T-helper 17 cell (primary cell): ENCODE results near the gene DNAAF1. TPM values are rescaled to one million over a fixed set of nuclear protein-coding genes. Genes with fewer than 3 reads are reported as not detected.
"Not testable (repeated sequence)": the region's sequence is repeated elsewhere in the genome, so short reads cannot be mapped to it uniquely, and the experiment has no call there.

Experiments used
- ATAC-seq: fragments of 150-1000 bp; cut with Tn5 transposase; 2 replicates; pipeline ENCODE4 v1.10.0; 2021; ENCODE audit warnings: mild to moderate bottlenecking, moderate library complexity
- DNase-seq, 3 donors: peaks; one replicate each; pipeline versions ENCODE4 v3.0.0 to v3.0.0-alpha.2; 2020 to 2021
- H3K9me3 ChIP-seq: one replicate; pipeline ENCODE4 v1.7.0; 2013; ENCODE audit warnings: low read length, mild to moderate bottlenecking; ENCODE audit not compliant: control insufficient read depth, poor library complexity, severe bottlenecking
- H3K27ac Mint-ChIP-seq: one replicate; pipeline ENCODE4 v1.8.0; 2022; ENCODE audit warnings: mild to moderate bottlenecking, moderate library complexity, mixed read lengths
- H3K27me3 Mint-ChIP-seq: one replicate; pipeline ENCODE4 v1.8.0; 2022; ENCODE audit warnings: mixed read lengths
- H3K36me3 Mint-ChIP-seq: one replicate; pipeline ENCODE4 v1.8.0; 2022; ENCODE audit warnings: low read depth, mixed read lengths
- H3K4me1 Mint-ChIP-seq: one replicate; pipeline ENCODE4 v1.8.0; 2022; ENCODE audit warnings: mild to moderate bottlenecking, mixed read lengths
- H3K4me3 Mint-ChIP-seq: one replicate; pipeline ENCODE4 v1.8.0; 2022; ENCODE audit warnings: mild to moderate bottlenecking, moderate library complexity, mixed read lengths
- total RNA-seq, 4 donors: library from RNA in 2 of 4; stranded (reverse) in 2 of 4; gene quantifications; one replicate each; pipeline ENCODE4 v1.2.3 and lab custom pipeline; 2022 to 2026

The DNAAF1 gene
- total RNA-seq, 2 donors from 2014 or later, result not detected

DNA sequence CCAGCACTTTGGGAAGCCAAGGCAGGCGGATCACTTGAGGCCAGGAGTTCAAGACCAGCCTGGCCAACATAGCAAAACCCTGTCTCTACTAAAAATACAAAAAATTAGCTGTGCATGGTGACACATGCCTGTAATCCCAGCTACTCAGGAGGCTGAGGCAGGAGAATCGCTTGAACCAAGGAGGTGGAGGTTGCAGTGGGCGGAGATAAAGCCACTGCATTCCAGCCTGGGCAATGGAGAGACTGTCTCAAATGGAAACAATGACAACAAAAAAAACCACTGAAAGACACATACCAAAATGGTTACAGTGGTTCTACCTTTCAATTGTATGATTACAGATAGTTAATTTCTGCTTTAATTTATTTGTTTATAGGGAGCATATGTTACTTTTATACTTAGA is 33.2 kb upstream of the DNAAF1 start:
- not testable (repeated sequence) for ATAC-seq, DNase-seq, H3K9me3 ChIP-seq, H3K36me3 Mint-ChIP-seq, H3K4me3 Mint-ChIP-seq, H3K27me3 Mint-ChIP-seq, H3K27ac Mint-ChIP-seq
- H3K4me1 Mint-ChIP-seq, result peaks cover 29% of the 10 kb centered on the region

DNA sequence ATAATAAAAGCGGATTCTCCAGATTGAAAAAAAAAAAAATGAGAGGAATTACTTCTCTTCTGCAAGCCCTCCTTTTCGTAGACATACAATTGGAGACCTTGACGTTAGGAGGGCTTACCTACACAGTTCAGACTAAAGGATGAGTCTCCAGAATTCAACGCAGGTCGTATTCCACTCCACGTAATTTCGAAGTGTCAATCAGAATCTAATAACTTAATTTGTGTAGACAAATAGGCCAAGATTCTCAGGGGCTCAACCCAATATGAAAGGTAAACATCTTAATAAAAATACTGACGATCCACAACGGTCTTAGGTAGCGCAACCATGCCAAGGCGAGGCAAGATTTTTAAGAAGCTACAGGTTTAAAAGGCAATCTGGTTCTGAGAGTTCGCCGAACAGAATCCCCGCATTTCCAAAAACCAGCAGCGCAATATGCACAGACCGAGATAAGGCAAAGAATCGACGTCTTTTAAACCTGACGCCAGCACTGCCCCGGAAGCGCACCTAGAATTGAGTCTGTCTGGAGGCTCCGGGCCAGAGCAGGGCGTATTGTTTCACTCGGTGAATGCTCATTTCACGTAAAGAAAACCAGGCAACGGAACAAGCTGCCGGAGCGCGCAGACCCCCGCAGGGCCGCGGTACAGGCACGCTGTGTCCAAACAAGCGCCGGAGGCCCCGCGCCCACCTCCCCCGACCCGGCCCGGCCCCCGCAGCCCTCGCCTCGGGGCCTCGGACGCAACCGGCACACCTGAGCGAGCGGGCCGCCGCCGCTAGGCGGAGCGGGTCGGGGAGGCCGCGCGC is 29.0 kb upstream of the DNAAF1 start:
- no peaks in the 10 kb centered on the region for H3K9me3 ChIP-seq
- DNase-seq (no peak), ATAC-seq (peak; percentile 71)
- Mint-ChIP-seq H3K36me3 (no peaks in the 10 kb centered on the region), H3K4me1 (peaks cover 19% of the 10 kb centered on the region), H3K27ac (peak overlapping the region; percentile 90), H3K4me3 (peak overlapping the region; percentile 93), H3K27me3 (no peaks in the 10 kb centered on the region)

DNA sequence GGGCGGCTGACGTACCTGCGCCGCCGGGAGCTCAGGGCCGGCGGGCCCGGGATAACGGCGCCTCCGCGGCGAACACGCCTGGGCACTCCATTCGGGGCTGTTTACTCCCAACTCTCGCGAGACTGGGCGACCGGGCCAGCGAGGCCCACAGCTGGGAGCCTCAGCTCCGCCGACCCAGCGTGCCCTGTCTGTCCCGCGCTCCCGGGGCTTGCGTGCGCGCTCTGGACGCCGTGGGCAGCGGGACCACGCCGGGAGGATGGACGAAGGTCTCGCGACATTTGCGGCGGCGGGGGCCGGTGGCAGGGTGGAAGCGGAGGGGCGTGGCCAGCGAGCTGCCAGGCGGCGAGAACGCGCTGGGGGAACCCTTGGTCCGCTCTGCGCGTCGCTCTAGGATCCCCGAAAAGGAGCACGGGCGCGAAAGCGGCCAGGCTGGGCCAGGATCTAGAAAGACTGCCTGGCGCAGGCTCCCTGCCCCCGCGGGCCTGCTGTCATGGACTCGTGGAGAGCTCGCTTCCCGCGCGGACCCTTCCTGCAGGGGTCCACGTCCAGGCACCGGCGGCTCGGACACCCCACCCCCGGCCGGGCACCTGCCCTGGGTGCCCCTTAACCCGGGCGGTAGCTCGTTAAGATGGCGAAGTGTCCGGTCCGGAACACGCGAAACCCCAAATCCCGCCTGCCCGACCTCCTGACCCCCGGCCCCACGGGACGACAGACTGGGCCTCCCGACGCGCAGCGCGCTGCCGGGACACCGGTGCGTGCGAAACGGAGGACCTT is 28.2 kb upstream of the DNAAF1 start, which contains the start of gene MBTPS1:
Gene MBTPS1, minus strand, starts transcription at position 223 of the 774 bp plus-strand sequence. CDS start 15,159 bp downstream, outside the sequence.
- H3K4me3 Mint-ChIP-seq, result peak within 1 kb of the TSS; percentile 93
- peak; percentile 97 to 99 (median 97) for DNase-seq
- no peaks in the 10 kb centered on the region for H3K36me3 Mint-ChIP-seq
- H3K4me1 Mint-ChIP-seq, result peaks cover 14% of the 10 kb centered on the region
- no peaks in the 10 kb centered on the region for H3K27me3 Mint-ChIP-seq
- no peaks in the 10 kb centered on the region for H3K9me3 ChIP-seq
- peak within 1 kb of the TSS; percentile 90 for H3K27ac Mint-ChIP-seq
- ATAC-seq, result peak; percentile 88

DNA sequence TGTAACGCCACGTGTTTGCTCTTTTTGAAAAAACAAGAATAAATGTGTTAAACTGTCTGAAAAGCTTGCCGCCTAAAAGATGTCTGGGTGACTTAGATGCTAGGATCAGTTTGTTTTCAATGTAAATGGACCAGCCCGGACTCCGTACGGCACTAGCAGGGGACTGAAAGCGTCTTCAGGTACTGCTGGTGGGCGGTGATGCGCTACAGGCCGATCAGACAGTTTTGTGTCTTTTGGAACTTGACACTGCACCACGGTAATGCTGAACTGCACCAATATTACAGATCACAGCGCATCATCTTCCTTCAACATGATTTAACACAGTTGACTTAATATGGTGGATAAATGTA is 27.6 kb upstream of the DNAAF1 start:
- H3K27me3 Mint-ChIP-seq, result no peaks in the 10 kb centered on the region
- H3K4me1 Mint-ChIP-seq, result peaks cover 14% of the 10 kb centered on the region
- H3K4me3 Mint-ChIP-seq, result peak overlapping the region; percentile 93
- ATAC-seq (no peak), DNase-seq (no peak)
- H3K9me3 ChIP-seq, result no peaks in the 10 kb centered on the region
- H3K27ac Mint-ChIP-seq, result peak overlapping the region; percentile 90
- no peaks in the 10 kb centered on the region for H3K36me3 Mint-ChIP-seq

DNA sequence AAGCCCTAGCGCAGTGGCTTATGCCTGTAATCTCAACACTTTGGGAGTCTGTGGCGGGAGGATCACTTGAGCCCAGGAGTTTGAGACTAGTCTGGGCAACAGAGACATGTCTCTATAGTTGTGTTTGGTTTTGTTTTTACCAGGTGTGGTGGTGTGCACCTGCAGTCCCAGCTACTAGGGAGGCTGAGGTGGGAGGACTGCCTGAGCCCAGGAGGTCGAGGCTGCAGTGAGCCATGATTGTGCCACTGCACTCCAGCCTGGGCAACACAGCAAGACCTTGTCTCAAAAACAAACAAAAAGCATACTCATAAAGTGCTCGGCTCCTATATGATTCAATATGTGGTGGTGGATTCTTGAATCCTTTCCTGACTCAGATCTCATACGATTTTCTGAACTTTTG is 26.8 kb upstream of the DNAAF1 start:
- not testable (repeated sequence) for ATAC-seq, H3K36me3 Mint-ChIP-seq, H3K9me3 ChIP-seq, DNase-seq, H3K27ac Mint-ChIP-seq, H3K27me3 Mint-ChIP-seq
- peak overlapping the region; percentile 25 for H3K4me3 Mint-ChIP-seq
- H3K4me1 Mint-ChIP-seq, result peaks cover 14% of the 10 kb centered on the region

DNA sequence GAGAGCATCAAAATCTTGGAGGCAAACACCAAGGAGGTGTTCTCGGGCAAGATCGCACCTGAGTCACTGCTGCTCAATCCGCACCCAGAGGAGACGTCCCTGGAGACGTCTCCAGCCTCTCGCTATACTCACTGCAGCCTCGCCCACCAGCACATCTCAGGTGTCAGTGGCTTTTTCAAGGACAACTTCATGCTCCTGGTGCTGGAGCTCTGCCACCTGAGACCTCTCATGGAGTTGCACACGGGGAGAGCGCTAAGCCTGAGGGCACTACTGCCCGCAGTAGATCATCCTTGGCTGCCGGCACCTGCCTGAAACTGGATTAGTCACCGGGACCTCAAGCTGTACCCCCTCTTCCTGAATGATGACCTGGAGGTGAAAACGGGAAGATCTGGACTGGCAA is 25.7 kb upstream of the DNAAF1 start:
- Mint-ChIP-seq H3K27ac (no peak overlapping the region), H3K4me1 (peaks cover 12% of the 10 kb centered on the region), H3K4me3 (no peak overlapping the region), H3K36me3 (no peaks in the 10 kb centered on the region), H3K27me3 (no peaks in the 10 kb centered on the region)
- DNase-seq (no peak), ATAC-seq (no peak)
- H3K9me3 ChIP-seq, result no peaks in the 10 kb centered on the region

DNA sequence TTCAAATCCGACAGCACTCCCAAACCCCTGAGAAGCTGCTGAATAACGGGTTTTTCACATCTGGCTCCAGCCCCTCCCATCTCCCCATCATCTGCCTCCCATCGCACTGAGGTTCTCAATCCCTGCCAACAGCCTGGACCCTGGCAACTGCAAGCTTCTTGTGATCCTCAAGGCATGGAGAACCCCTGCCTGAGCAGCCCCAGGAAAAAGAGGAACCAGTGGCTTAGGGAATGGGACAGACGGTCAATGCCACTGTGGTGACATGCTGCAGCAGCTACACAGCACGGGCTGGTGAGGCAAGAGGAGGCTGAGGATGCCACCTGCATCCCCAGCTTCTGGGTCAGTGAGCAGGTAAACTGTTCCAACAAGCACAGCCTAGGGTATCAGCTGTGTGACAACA is 25.1 kb upstream of the DNAAF1 start:
- peaks cover 10% of the 10 kb centered on the region for H3K4me1 Mint-ChIP-seq
- no peak overlapping the region for H3K4me3 Mint-ChIP-seq
- ATAC-seq, result no peak
- H3K27ac Mint-ChIP-seq, result no peak overlapping the region
- no peaks in the 10 kb centered on the region for H3K9me3 ChIP-seq
- no peak for DNase-seq
- no peaks in the 10 kb centered on the region for H3K27me3 Mint-ChIP-seq
- H3K36me3 Mint-ChIP-seq, result no peaks in the 10 kb centered on the region

DNA sequence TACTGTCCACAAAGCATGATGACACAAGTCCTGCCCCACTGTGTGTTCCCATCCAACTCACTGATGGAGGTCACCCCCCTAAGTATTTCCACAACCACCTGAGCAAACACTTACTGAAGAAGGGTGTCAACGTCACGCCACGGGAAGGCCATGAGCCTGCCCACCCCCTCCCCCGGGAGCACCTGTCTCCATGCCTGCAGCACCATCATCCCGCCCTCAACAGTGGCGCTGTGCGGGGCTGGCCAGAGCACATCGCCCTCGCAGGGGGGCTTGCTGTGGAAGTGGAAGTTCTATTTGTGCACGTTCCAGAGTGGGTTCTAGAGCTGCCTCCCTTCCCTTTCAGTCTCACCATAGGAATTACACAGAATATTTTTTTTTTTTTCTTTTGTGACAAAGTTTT is 24.1 kb upstream of the DNAAF1 start:
- ATAC-seq, result no peak
- H3K27ac Mint-ChIP-seq, result no peak overlapping the region
- H3K4me3 Mint-ChIP-seq, result no peak overlapping the region
- no peaks in the 10 kb centered on the region for H3K27me3 Mint-ChIP-seq
- DNase-seq, result no peak
- H3K36me3 Mint-ChIP-seq, result peaks cover 5% of the 10 kb centered on the region
- no peaks in the 10 kb centered on the region for H3K9me3 ChIP-seq
- H3K4me1 Mint-ChIP-seq, result peaks cover 10% of the 10 kb centered on the region

DNA sequence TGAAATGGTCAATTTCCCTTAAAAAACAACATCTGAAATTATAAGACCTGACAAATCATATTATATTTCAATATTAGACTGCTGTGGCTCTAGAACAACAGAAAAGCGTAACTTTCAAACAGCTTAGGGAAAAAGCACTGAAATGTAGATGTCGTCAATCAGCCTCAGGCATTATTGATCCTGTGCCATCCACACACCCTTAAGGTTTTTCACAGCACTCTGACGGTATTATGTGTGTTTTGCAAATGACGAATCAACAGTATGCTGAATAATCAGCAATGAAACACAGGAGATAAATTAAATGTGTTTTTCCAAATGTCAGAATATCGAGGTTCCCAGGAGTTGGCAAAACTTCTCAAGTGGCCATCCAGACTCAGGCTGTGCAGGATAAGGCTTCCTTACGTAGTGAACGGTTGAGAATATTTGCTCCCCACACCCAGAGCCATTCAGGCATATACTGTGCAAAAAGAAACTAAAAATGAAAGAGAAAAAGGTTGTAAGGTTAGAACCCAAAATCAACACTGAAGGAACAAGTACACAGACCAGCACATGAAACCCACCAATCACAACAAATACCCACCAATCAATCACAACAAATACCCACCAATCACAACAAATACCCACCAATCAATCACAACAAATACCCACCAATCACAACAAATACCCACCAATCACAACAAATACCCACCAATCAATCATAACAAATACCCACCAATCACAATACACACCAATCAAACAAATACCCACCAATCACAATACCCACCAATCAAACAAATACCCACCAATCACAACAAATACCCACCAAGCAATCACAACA is 20.6 kb upstream of the DNAAF1 start:
- Mint-ChIP-seq H3K36me3 (peaks cover 5% of the 10 kb centered on the region), H3K27me3 (no peaks in the 10 kb centered on the region), H3K27ac (no peak overlapping the region), H3K4me1 (peaks cover 6% of the 10 kb centered on the region), H3K4me3 (no peak overlapping the region)
- ATAC-seq (no peak), DNase-seq (no peak)
- no peaks in the 10 kb centered on the region for H3K9me3 ChIP-seq

DNA sequence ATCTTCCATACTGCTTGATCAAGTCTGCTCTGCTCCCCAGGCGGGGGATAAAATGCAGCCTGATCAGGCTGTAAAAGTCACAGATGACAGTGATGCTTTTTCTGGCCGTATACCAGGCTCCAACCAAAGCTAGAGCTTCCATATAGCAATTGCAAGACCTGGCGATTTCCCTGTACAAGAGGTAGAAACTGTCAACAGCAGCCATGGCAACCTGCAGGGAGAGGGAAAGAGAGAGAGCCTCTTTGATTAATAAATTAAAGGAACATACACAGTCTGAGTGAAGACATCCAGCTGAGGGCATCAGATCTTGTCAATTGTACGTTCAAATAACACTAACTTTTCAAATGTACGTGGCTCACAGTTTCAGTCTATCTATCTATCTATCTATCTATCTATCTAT is 14.0 kb upstream of the DNAAF1 start:
- ATAC-seq (no peak), DNase-seq (no peak)
- Mint-ChIP-seq H3K4me3 (no peak overlapping the region), H3K4me1 (peaks cover 5% of the 10 kb centered on the region), H3K27ac (no peak overlapping the region), H3K36me3 (peaks cover 2% of the 10 kb centered on the region), H3K27me3 (no peaks in the 10 kb centered on the region)
- no peaks in the 10 kb centered on the region for H3K9me3 ChIP-seq

DNA sequence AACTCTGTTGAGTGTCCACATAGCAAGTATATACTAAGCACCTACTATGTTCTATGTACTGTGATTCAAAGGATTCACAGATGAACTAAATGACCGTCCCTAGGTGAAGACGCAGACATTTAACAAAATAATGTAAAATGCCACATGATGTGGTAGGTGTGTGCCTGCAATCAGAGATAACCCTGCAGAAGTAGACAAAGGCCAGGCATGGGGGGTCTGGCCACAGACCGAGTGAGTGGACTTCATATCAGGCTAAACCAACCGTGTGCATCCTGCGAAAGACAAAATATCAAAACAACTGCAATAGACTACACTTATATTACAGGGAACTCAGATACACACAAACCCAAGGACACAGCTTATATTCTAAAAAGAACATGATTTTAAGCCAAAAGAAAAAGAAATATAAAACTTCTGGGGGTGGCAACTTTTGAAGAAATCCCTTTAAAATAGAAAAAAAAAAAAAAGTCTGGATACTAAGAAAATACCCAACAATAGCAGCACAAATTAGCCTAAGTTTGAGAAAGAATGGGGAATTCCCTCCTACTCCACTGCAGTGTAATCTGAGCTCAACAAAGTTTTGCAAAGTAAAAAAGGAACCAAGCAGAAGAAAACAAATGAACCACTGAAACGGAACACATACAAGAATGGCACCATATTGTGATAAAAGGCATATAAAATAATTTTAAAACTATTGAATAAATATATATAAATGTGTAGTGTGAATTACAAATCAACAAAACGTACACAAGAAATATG is 12.4 kb upstream of the DNAAF1 start:
- H3K4me3 Mint-ChIP-seq, result no peak overlapping the region

DNA sequence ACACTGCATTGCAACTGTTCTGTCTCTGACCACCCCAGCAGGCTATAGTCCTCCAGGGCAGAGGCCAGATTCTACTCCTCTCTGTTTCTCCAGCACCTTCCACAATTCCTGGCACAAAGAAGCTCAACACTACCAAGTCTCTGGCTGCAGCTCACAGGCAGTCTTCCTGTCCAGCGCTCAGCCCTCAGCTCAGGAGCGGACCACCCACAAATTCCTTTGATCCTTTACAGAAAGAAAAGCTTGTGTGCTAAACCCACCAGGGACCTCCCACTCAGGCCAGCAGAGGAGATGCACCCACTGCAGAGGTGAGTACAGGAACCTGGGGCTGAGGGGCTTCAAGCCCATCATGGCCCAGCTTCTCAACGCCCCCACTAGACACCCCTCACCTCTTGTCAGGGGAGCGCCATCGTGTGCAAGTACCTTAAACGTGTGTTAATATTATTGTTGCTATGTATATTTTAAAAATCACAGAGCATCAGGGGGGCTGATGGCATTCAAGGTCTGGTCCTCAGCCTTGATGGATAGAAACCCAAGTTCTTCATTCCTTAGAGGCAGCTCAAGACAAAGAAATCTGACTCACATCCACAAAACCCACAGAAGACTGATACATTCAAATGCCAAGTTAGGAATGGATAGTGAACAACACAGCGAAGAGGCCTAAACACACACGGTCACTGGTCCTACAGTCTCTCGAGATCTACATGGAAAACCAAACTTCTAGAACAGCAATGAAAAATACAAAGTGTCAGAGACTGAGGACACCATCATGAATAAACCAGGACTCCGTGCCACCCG is 8.6 kb upstream of the DNAAF1 start:
- DNase-seq, result no peak
- Mint-ChIP-seq H3K36me3 (no peaks in the 10 kb centered on the region), H3K4me1 (peaks cover 24% of the 10 kb centered on the region), H3K27me3 (no peaks in the 10 kb centered on the region), H3K4me3 (no peak overlapping the region), H3K27ac (no peak overlapping the region)
- no peaks in the 10 kb centered on the region for H3K9me3 ChIP-seq
- ATAC-seq, result no peak

More for the DNA sequence above, 12.4 kb upstream of the DNAAF1 start:
- H3K27me3 Mint-ChIP-seq, result no peaks in the 10 kb centered on the region
- no peak overlapping the region for H3K27ac Mint-ChIP-seq
- no peaks in the 10 kb centered on the region for H3K9me3 ChIP-seq
- H3K4me1 Mint-ChIP-seq, result peaks cover 13% of the 10 kb centered on the region
- H3K36me3 Mint-ChIP-seq, result peaks cover 2% of the 10 kb centered on the region
- DNase-seq (no peak), ATAC-seq (no peak)
